Activated CD8-positive, alpha-beta memory T cell treated with anti-CD3 and anti-CD28 coated beads, Interleukin-2, amount 10 ng/mL, durations not matched to agents 7 days and 5 days (primary cell): ENCODE results near the gene FNDC5. TPM values are rescaled to one million over a fixed set of nuclear protein-coding genes. Genes with fewer than 3 reads are reported as not detected.
A peak's percentile ranks its signal among the peaks of the same experiment; 100 is the strongest.

Experiments used
- ATAC-seq: fragments of 150-1000 bp; cut with Tn5 transposase; one replicate; pipeline ENCODE4 v1.10.0; 2021; ENCODE audit warnings: moderate library complexity
- CTCF ChIA-PET: fragments of 350-600 bp; sonication (Branson Sonifier 250); formaldehyde crosslinking; loops from one replicate; lab custom pipeline; 2021; ENCODE audit warnings: antibody characterized with exemption; lab: Charles Lee
- DNase-seq: peaks from one replicate; pipeline ENCODE4 v3.0.0-alpha.2; 2020
- H3K27ac Mint-ChIP-seq: one replicate; pipeline ENCODE4 v1.8.0; 2021; ENCODE audit warnings: mild to moderate bottlenecking, mixed read lengths
- H3K27me3 Mint-ChIP-seq: one replicate; pipeline ENCODE4 v1.8.0; 2021; ENCODE audit warnings: mixed read lengths
- H3K36me3 Mint-ChIP-seq: one replicate; pipeline ENCODE4 v1.8.0; 2021; ENCODE audit warnings: mild to moderate bottlenecking, mixed read lengths
- H3K4me1 Mint-ChIP-seq: one replicate; pipeline ENCODE4 v1.8.0; 2021; ENCODE audit warnings: mixed read lengths
- H3K4me3 Mint-ChIP-seq: one replicate; pipeline ENCODE4 v1.8.0; 2021; ENCODE audit warnings: mild to moderate bottlenecking, moderate library complexity, mixed read lengths
- H3K9me3 Mint-ChIP-seq: one replicate; pipeline ENCODE4 v1.8.0; 2022; ENCODE audit warnings: low read depth, mixed read lengths
- total RNA-seq, 2 experiments: library from RNA; stranded (reverse); gene quantifications; one replicate each; pipeline ENCODE4 v1.2.3, GENCODE V29; 2021

The FNDC5 gene
- total RNA-seq, 2 experiments from 2014 or later = not detected

DNA sequence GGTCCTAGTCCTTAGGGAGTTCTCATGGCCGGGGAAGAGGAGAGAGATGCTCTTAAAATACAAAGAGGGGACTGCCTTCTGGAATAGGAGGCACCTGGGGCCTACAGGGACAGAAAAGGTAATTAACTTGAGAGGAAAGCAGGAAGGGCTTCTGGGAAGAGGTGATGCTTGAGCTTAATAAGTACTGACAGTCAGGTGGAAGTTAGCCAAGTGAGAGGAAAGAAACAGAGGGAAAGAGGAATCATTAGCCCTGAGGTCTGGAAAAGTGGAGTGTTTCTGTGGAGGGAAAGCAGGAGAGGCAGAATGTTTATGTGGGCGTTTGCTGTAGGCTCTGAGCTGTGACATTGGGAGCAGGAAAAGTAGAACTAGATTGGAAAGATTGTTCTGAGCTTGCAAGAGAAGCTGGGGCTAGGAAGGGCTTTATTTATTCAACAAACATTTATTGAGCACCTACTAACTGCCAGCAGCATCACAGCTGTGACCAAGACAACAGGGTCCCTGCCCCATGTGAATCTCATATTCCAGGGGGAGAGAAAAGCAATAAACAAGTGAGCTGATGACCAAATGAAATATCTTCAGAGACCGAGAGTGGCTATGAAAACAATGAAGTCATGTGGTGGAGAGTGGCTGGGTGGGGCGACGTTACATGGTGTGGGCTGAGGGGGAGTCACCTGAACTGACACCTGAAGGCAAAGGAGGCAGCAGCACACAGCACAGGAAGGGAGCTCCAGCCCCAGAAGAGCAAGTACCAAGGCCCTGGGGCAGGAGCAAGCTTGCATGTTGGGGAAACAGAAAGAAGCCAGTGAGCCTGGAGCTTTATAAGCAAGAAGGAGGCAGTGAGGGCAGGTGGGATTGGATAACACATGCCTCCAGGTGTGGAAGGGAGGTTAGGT, 4.4 kb upstream of the FNDC5 start:
- Mint-ChIP-seq H3K36me3 (no peaks in the 10 kb centered on the region), H3K27me3 (peaks cover 51% of the 10 kb centered on the region), H3K9me3 (no peaks in the 10 kb centered on the region), H3K27ac (no peak overlapping the region), H3K4me3 (no peak overlapping the region), H3K4me1 (peaks cover 8% of the 10 kb centered on the region)
- DNase-seq = no peak
- CTCF ChIA-PET = interaction anchor here (0.6 to 6.7 kb wide), 14 partner anchors 9 to 355 kb away, joined by 3 to 101 read pairs (median 4); partner anchors contain the start of gene AZIN2
- ATAC-seq = no peak

DNA sequence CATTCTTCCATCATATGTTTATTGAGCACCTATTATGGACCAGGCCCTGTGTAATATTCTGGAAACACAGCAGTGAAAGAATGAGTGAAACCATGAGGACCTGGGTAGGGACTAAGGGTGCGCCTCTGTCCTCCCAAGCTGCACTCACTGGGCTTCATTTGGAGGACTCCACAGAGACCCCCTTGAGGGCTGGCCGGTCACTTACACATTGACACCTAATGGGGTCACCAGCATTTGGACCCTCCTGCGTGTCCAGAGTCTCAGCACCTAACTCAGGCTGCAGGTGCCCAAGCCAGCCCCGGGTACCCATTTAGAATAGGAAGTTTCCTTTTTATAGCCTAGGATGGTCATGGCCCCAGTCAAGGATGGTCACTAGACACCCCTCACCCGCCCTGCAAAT, 2.8 kb upstream of the FNDC5 start:
- CTCF ChIA-PET = interaction anchor here (0.6 to 6.7 kb wide), 12 partner anchors 11 to 353 kb away, joined by 3 to 101 read pairs (median 4); partner anchors contain the start of genes S100PBP and YARS1
- DNase-seq = no peak

GRCh38 chr1:32872192-32872460, 1.4 kb upstream of the FNDC5 start:
- Mint-ChIP-seq H3K4me1 (peaks cover 10% of the 10 kb centered on the region), H3K9me3 (no peaks in the 10 kb centered on the region), H3K36me3 (no peaks in the 10 kb centered on the region), H3K27me3 (peaks cover 57% of the 10 kb centered on the region), H3K27ac (no peak overlapping the region), H3K4me3 (no peak overlapping the region)
- DNase-seq (no peak), ATAC-seq (no peak)
- CTCF ChIA-PET = interaction anchor here (0.7 to 6.7 kb wide), 19 partner anchors 9 to 274 kb away, joined by 3 to 101 read pairs (median 4); partner anchors contain the start of genes S100PBP and YARS1

More for the DNA sequence above, 2.8 kb upstream of the FNDC5 start:
- no peak for ATAC-seq
- no peak overlapping the region for H3K27ac Mint-ChIP-seq
- H3K4me1 Mint-ChIP-seq = peaks cover 10% of the 10 kb centered on the region
- H3K36me3 Mint-ChIP-seq = no peaks in the 10 kb centered on the region
- H3K4me3 Mint-ChIP-seq = no peak overlapping the region
- no peaks in the 10 kb centered on the region for H3K9me3 Mint-ChIP-seq
- peaks cover 63% of the 10 kb centered on the region for H3K27me3 Mint-ChIP-seq

DNA sequence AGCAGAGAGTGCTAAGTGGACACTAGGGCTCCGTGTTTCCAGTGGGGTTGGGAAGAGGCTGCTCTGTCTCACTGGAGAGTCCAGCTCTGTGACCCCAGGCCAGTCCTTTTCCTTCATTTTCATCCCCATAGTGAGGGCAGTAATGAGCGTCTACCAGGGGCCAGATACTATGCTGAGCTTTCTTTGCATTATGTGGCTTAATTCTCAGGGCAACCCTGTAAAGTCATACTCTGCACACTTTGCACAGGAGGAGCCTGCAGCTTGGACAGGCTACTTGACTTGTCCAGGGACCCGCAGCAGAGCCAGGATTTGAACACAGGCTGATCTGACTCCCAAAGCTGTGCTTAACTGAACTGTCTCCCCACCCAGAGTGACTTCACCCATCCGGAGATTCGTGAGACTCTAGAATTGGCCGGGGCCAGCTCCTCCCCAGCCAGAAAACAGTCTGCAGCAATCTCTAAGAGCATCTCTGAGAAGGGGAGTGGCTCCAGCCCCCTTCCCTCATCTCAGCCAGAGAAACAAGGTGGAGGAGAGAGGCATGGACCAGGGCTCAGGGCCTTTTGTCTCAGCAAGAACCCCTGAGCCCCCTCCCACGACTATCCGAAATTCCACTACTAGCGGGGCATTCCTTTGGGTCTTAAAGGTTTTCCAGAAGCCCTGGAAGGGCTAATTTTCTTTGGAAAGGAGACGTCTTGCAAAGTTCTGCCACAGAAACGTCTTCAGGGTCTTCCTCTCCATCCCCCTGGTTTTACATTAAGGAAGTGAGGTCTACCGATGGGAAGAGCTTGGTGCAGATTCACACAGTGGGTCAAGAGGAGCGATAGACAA, 866 bp upstream of the FNDC5 start:
- ATAC-seq (peak; percentile 9), DNase-seq (no peak)
- Mint-ChIP-seq H3K4me3 (no peak overlapping the region), H3K36me3 (no peaks in the 10 kb centered on the region), H3K9me3 (no peaks in the 10 kb centered on the region), H3K27me3 (peaks cover 53% of the 10 kb centered on the region), H3K4me1 (peaks cover 10% of the 10 kb centered on the region), H3K27ac (no peak overlapping the region)
- CTCF ChIA-PET = interaction anchor here (0.7 to 6.7 kb wide), 18 partner anchors 8 to 273 kb away, joined by 3 to 101 read pairs (median 4); partner anchors contain the start of genes S100PBP and YARS1

DNA sequence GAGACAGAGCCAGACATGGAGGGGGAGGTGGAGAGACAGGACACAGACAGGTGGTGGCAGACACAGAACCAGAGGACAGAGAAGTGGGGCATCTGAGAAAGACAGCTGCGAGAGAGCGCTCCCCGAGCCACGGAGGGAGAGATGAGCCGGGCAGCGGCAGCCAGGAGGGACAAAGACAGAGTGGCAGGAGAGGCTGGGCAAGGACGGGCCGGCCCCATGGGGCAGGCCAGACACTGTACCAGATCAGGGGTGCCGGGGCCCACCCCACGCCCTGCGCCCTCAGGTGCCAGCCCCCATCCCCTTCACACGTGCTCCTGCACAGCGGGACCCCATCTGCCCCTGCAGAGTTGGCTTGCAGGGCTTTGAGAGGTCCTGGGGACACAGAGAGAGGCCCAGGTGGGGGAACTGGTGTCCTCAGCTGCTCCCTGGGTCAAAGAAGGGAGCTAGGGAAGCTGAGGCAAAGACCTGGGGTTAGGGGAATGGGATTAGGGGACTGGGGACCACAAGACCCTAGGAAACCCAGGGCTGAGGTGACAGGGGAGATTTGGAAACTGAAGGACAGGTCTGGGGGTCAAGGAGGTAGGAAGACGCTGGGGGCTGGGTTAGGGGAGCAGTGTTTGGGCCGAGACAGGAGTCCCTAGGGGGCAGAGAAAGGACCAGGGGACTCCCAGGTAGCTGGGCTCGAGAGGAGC, 643 bp downstream of the FNDC5 start:
- CTCF ChIA-PET = interaction anchor here (1.0 to 1.8 kb wide), 2 partner anchors 21 to 158 kb away, joined by 3 to 7 read pairs; no protein-coding TSS in a partner anchor
- no peak for DNase-seq
- H3K4me3 Mint-ChIP-seq = no peak overlapping the region
- peaks cover 10% of the 10 kb centered on the region for H3K4me1 Mint-ChIP-seq
- H3K27ac Mint-ChIP-seq = no peak overlapping the region
- no peaks in the 10 kb centered on the region for H3K36me3 Mint-ChIP-seq
- H3K9me3 Mint-ChIP-seq = no peaks in the 10 kb centered on the region
- peaks cover 44% of the 10 kb centered on the region for H3K27me3 Mint-ChIP-seq
- no peak for ATAC-seq

DNA sequence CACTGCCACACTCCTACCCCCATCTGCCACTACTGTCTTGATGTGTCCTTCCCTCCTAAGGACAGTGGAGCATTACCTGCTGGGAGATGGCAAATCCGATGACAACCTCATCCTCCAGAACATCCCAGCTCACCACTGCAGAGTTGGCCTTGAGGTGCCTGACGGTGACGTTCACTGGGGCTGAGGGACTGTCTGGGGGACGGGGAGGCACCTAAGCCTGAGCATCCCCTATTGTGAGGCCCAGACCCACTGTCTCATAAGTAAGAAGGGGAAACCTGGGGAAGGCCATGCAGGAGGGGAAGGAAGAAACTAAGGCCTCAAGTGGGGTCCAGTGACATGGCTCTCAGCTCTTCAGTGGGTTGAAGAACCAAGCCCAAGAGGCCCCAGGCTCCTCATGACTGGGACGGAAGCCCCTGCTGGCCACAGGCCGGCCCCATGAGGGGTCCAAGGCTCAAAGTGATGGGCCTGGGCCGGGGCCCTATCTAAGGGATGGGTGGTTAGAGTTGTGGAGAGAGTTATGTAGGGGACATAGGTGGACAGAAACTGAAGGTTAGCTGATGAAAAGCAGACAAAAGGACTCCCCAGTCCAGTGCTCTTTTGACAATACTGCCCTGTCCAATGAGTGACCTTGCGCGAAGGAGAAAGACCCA, 1.8 kb downstream of the FNDC5 start:
- no peak for ATAC-seq
- Mint-ChIP-seq H3K27me3 (peaks cover 34% of the 10 kb centered on the region), H3K4me1 (peaks cover 10% of the 10 kb centered on the region), H3K36me3 (peaks cover 3% of the 10 kb centered on the region), H3K4me3 (no peak overlapping the region), H3K27ac (no peak overlapping the region), H3K9me3 (no peaks in the 10 kb centered on the region)
- DNase-seq = no peak
- CTCF ChIA-PET = interaction anchor here (0.8 to 1.8 kb wide), 2 partner anchors 157 to 187 kb away, joined by 3 to 7 read pairs; no protein-coding TSS in a partner anchor

GRCh38 chr1:32868085-32868484, 2.6 kb downstream of the FNDC5 start:
- no peak overlapping the region for H3K4me3 Mint-ChIP-seq
- DNase-seq (no peak), ATAC-seq (no peak)
- H3K36me3 Mint-ChIP-seq = peaks cover 3% of the 10 kb centered on the region
- CTCF ChIA-PET = interaction anchor here (0.8 kb wide), 1 partner anchor 188 kb away, joined by 3 read pairs; no protein-coding TSS in a partner anchor
- peaks cover 31% of the 10 kb centered on the region for H3K27me3 Mint-ChIP-seq
- H3K9me3 Mint-ChIP-seq = no peaks in the 10 kb centered on the region
- H3K27ac Mint-ChIP-seq = no peak overlapping the region
- H3K4me1 Mint-ChIP-seq = peaks cover 10% of the 10 kb centered on the region

GRCh38 chr1:32867671-32868070, 3.0 kb downstream of the FNDC5 start:
- Mint-ChIP-seq H3K4me1 (peaks cover 10% of the 10 kb centered on the region), H3K27me3 (peaks cover 28% of the 10 kb centered on the region), H3K4me3 (no peak overlapping the region), H3K27ac (no peak overlapping the region), H3K9me3 (no peaks in the 10 kb centered on the region), H3K36me3 (peaks cover 7% of the 10 kb centered on the region)
- CTCF ChIA-PET = interaction anchor here (0.6 to 1.4 kb wide), 2 partner anchors 156 to 263 kb away, joined by 3 read pairs; no protein-coding TSS in a partner anchor
- ATAC-seq (no peak), DNase-seq (no peak)

DNA sequence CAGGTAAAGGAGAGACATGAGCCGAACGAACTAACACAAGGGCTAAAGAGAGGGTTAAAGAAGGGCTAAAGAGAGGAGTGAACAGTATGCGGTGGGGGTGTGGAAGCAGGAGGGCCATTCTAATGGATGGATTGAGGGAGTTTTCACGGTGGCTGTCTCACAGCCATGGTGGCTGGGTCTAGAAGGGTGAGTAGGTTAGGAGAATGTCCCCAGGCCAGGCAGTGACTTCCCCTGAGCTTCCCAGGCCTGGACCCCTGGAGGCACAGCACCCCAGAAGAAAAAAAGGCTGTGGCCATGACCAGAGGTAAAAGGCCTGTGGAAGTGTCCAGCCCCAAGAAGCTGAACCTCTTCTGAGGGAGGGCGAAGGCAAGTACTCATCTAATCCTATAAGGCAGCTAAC, 3.6 kb downstream of the FNDC5 start:
- ATAC-seq (no peak), DNase-seq (no peak)
- no peaks in the 10 kb centered on the region for H3K9me3 Mint-ChIP-seq
- H3K4me3 Mint-ChIP-seq = no peak overlapping the region
- CTCF ChIA-PET = interaction anchor here (0.6 to 1.6 kb wide), 3 partner anchors 94 to 262 kb away, joined by 3 to 4 read pairs (median 3); no protein-coding TSS in a partner anchor
- H3K36me3 Mint-ChIP-seq = peaks cover 9% of the 10 kb centered on the region
- peaks cover 25% of the 10 kb centered on the region for H3K27me3 Mint-ChIP-seq
- H3K4me1 Mint-ChIP-seq = peaks cover 10% of the 10 kb centered on the region
- H3K27ac Mint-ChIP-seq = no peak overlapping the region

- H3K4me1 Mint-ChIP-seq = peaks cover 2% of the 10 kb centered on the region
- peaks cover 14% of the 10 kb centered on the region for H3K27me3 Mint-ChIP-seq
These were observed 4.9 kb downstream of the FNDC5 start for GRCh38 chr1:32865639-32866405.

DNA sequence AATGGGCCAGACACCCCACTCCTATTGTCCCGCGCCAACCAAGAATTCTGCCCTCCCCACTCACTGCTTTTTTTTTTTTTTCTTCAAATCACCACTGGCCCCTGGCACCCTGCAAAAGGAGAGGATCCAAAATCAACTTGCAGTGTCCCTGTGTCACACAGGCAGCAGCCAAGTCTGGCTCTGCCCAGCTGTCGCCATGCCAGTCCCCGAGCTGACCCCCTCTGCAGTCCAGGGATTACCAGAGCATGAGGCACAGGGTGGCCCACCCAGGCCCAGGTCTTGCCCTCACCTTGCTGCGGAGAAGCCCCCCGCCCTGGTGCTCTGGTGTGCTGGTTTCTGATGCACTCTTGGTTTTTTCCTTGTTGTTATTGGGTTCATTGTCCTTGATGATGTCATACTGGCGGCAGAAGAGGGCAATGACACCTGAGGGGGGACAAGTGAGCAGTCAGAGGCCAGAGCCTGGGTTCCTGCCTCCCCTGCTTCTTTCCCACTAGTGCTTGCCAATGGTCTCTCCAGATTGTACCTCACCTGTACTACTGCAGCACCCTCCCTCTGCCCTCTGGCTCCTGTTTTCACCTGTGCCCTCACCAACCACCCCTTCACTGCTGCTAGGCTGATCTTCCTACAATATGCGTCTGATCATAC, 6.2 kb downstream of the FNDC5 start:
- Mint-ChIP-seq H3K4me3 (no peak overlapping the region), H3K4me1 (no peaks in the 10 kb centered on the region), H3K27me3 (peaks cover 5% of the 10 kb centered on the region), H3K9me3 (no peaks in the 10 kb centered on the region), H3K27ac (no peak overlapping the region), H3K36me3 (peaks cover 17% of the 10 kb centered on the region)
- CTCF ChIA-PET = interaction anchor here (1.2 to 1.4 kb wide), 2 partner anchors 10 to 12 kb away, joined by 4 to 5 read pairs; no protein-coding TSS in a partner anchor
- ATAC-seq (no peak), DNase-seq (no peak)

More at GRCh38 chr1:32865639-32866405, 4.9 kb downstream of the FNDC5 start:
- CTCF ChIA-PET = interaction anchor here (1.6 kb wide), 2 partner anchors 10 to 92 kb away, joined by 3 to 4 read pairs; no protein-coding TSS in a partner anchor
- H3K27ac Mint-ChIP-seq = no peak overlapping the region
- no peak for DNase-seq
- H3K36me3 Mint-ChIP-seq = peaks cover 15% of the 10 kb centered on the region
- no peak overlapping the region for H3K4me3 Mint-ChIP-seq
- no peaks in the 10 kb centered on the region for H3K9me3 Mint-ChIP-seq
- no peak for ATAC-seq
